DND-41 (cell line): ENCODE measurements around the gene CD80.
"Not testable (repeated sequence)": the region's sequence is repeated elsewhere in the genome, so short reads cannot be mapped to it uniquely, and the experiment has no call there.

ENCODE experiments used
- ATAC-seq: fragments of 200-7000 bp; cut with Tn5 transposase; 3 replicates; pipeline ENCODE4 v1.9.1; 2021; ENCODE audit warnings: low read depth; ENCODE audit not compliant: insufficient read depth
- DNase-seq: peaks from one replicate; pipeline ENCODE4 v3.0.0-alpha.2; 2020
- H2AFZ ChIP-seq: 2 replicates; pipeline ENCODE4 v1.6.0; 2012; ENCODE audit warnings: low read depth, low read length
- H3K27ac ChIP-seq: 2 replicates; pipeline ENCODE4 v1.5.1; 2012; ENCODE audit warnings: low read length, inconsistent platforms
- H3K27me3 ChIP-seq: fragments of 200-600 bp; sonication (generic); 2 replicates; pipeline ENCODE4 v1.6.0; 2012; ENCODE audit warnings: low read length, mild to moderate bottlenecking, inconsistent platforms; ENCODE audit not compliant: insufficient read depth, poor library complexity
- H3K36me3 ChIP-seq: 2 replicates; pipeline ENCODE4 v1.5.1; 2012; ENCODE audit warnings: low read length, inconsistent platforms; ENCODE audit not compliant: insufficient read depth
- H3K4me1 ChIP-seq: 2 replicates; pipeline ENCODE4 v1.5.1; 2012; ENCODE audit warnings: mild to moderate bottlenecking, low read length; ENCODE audit not compliant: insufficient read depth
- H3K4me2 ChIP-seq: 2 replicates; pipeline ENCODE4 v1.6.0; 2012; ENCODE audit warnings: mild to moderate bottlenecking, moderate library complexity, low read length, inconsistent platforms; ENCODE audit not compliant: insufficient read depth
- H3K4me3 ChIP-seq, 2 experiments: fragments of 200-600 bp in 1 of 2; shearing (Covaris generic) in 1 of 2; 2 replicates each; pipeline ENCODE4 v1.5.1; 2012 to 2016; ENCODE audit warnings: inconsistent platforms in 2 of 2, low read length in 2 of 2, mild to moderate bottlenecking in 2 of 2, low read depth in 1 of 2, moderate library complexity in 1 of 2
- H3K79me2 ChIP-seq: 2 replicates; pipeline ENCODE4 v1.6.0; 2012; ENCODE audit warnings: low read length, inconsistent platforms; ENCODE audit not compliant: insufficient read depth
- H3K9ac ChIP-seq: 2 replicates; pipeline ENCODE4 v1.6.0; 2012; ENCODE audit warnings: low read depth, mild to moderate bottlenecking, inconsistent platforms, low read length, moderate library complexity
- H3K9me3 ChIP-seq: 2 replicates; pipeline ENCODE4 v1.5.1; 2012; ENCODE audit warnings: low read length, moderate library complexity, mild to moderate bottlenecking, inconsistent platforms; ENCODE audit not compliant: insufficient read depth, severe bottlenecking
- H4K20me1 ChIP-seq: 2 replicates; pipeline ENCODE4 v1.6.0; 2012; ENCODE audit warnings: low read length; ENCODE audit not compliant: insufficient read depth
- EZH2 ChIP-seq: IDR thresholded peaks from 3 replicates; pipeline ENCODE4 v1.6.1; 2012; ENCODE audit warnings: borderline replicate concordance, low read depth, mild to moderate bottlenecking, moderate library complexity, low read length, inconsistent platforms; ENCODE audit not compliant: severe bottlenecking
- TF ChIP-seq, protein P1 (sequence below): IDR thresholded peaks from 2 replicates; pipeline ENCODE4 v1.5.1; 2012; ENCODE audit warnings: borderline replicate concordance, low read length, moderate library complexity, mild to moderate bottlenecking; ENCODE audit not compliant: poor library complexity, severe bottlenecking; ENCODE audit errors: extremely low read depth

Gene CD80

DNA sequence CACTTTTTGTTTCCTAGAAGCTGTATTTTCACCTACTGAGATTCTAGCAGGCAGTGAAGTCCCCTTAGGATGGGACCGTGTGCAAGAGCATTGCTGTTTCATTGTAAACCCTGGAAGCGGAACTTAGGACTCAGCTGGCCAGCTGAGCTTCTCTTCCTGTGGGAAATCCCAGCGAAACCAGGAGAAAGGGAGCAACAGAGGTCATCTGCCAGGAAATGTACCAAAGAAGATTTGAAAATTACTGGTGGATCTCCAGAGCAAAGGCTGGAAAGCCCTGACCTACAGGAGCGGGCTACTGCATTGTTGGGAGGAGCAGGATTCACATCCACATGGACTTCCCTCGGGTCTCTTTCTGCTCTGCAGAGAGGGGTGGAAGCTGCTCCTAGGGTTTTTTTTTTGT lies 12.3 kb upstream of the CD80 start:
- Histone ChIP-seq H3K4me3 (no peak overlapping the region), H3K27ac (no peak overlapping the region), H3K4me1 (no peaks in the 10 kb centered on the region), H3K27me3 (no peaks in the 10 kb centered on the region), H3K9me3 (no peaks in the 10 kb centered on the region), H4K20me1 (no peaks in the 10 kb centered on the region), H3K36me3 (no peaks in the 10 kb centered on the region), H3K4me2 (no peak overlapping the region), H3K79me2 (no peaks in the 10 kb centered on the region), H2AFZ (no peak overlapping the region), H3K9ac (no peak overlapping the region)
- DNase-seq (no peak), ATAC-seq (no peak)
- TF ChIP-seq, protein P1, sequence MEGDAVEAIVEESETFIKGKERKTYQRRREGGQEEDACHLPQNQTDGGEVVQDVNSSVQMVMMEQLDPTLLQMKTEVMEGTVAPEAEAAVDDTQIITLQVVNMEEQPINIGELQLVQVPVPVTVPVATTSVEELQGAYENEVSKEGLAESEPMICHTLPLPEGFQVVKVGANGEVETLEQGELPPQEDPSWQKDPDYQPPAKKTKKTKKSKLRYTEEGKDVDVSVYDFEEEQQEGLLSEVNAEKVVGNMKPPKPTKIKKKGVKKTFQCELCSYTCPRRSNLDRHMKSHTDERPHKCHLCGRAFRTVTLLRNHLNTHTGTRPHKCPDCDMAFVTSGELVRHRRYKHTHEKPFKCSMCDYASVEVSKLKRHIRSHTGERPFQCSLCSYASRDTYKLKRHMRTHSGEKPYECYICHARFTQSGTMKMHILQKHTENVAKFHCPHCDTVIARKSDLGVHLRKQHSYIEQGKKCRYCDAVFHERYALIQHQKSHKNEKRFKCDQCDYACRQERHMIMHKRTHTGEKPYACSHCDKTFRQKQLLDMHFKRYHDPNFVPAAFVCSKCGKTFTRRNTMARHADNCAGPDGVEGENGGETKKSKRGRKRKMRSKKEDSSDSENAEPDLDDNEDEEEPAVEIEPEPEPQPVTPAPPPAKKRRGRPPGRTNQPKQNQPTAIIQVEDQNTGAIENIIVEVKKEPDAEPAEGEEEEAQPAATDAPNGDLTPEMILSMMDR, result no peak
- TF ChIP-seq EZH2, result no peak

DNA sequence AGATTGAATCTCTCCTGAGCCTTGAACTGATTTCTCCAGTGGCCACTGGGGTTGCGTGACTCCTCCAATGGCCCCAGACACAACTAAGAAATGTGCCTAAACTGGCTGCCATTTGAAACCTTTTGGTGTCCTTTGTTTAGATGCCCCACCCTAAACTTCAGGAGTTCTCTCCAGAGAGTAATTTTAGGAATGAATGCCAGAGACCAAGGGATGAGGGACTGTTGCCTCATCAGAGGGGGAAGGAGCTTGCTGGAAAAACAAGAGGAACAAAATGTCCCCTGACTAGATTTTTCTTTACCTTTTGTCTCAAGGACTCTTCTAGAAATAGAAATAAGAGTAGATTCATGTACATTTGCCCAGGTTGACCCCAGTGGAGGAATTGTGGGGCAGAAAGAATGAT lies 11.8 kb upstream of the CD80 start:
- H3K9ac ChIP-seq, result no peak overlapping the region
- H3K4me3 ChIP-seq, result no peak overlapping the region
- H3K4me2 ChIP-seq, result no peak overlapping the region
- no peaks in the 10 kb centered on the region for H3K36me3 ChIP-seq
- no peaks in the 10 kb centered on the region for H3K4me1 ChIP-seq
- no peak for ATAC-seq
- H2AFZ ChIP-seq, result no peak overlapping the region
- no peaks in the 10 kb centered on the region for H3K27me3 ChIP-seq
- no peak for DNase-seq
- no peaks in the 10 kb centered on the region for H3K79me2 ChIP-seq
- no peak overlapping the region for H3K27ac ChIP-seq
- H3K9me3 ChIP-seq, result no peaks in the 10 kb centered on the region
- H4K20me1 ChIP-seq, result no peaks in the 10 kb centered on the region
- TF ChIP-seq, protein P1, result no peak

DNA sequence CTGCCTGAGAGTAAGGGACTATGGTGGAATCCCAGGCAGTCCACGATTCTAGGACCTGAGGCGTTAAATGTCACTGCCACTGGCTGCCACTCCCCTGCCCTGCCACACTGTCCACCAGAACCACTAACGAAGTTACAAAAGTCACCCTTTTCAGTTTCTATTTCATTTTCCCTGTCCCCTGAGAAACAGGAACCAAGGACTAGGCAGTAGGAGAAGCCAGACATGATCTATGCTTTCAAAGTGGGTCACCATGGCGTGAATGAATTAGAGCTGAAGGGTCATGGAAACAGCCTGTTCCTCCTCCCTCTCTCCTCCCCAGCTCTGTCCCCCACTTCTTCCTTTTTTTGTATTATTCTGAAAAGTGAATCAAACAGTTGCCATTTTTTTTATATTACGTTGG lies 10.8 kb upstream of the CD80 start:
- DNase-seq, result no peak
- TF ChIP-seq, protein P1, result no peak
- no peak for TF ChIP-seq EZH2
- H2AFZ ChIP-seq, result no peak overlapping the region

DNA sequence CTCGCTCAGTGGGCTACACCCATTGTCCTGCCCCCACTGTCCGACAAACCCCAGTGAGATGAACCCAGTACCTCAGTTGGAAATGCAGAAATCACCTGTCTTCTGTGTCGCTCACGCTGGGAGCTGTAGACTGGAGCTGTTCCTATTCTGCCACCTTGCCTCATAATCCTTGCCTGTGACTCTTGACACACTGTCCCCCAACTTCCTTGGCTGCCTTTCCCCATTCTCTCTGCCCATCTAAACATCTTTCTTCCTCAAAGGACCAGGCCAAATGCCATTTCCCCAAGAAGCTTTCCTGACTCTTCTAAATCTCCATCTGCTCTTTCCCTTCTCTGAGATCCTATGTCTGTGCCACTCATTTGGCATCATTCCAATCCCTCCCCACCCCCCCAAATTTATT lies 9.7 kb upstream of the CD80 start:
- Histone ChIP-seq H3K4me1 (no peaks in the 10 kb centered on the region), H3K27ac (no peak overlapping the region), H3K9ac (no peak overlapping the region), H3K4me2 (no peak overlapping the region), H4K20me1 (no peaks in the 10 kb centered on the region), H3K79me2 (no peaks in the 10 kb centered on the region), H3K27me3 (no peaks in the 10 kb centered on the region), H3K9me3 (no peaks in the 10 kb centered on the region), H3K36me3 (no peaks in the 10 kb centered on the region), H2AFZ (no peak overlapping the region), H3K4me3 (no peak overlapping the region)
- ATAC-seq (no peak), DNase-seq (no peak)
- TF ChIP-seq EZH2, result no peak
- TF ChIP-seq, protein P1, result no peak

More for the DNA sequence above, 10.8 kb upstream of the CD80 start:
- Histone ChIP-seq H3K4me2 (no peak overlapping the region), H3K9ac (no peak overlapping the region), H4K20me1 (no peaks in the 10 kb centered on the region), H3K79me2 (no peaks in the 10 kb centered on the region), H3K4me3 (no peak overlapping the region), H3K4me1 (no peaks in the 10 kb centered on the region), H3K27me3 (no peaks in the 10 kb centered on the region), H3K9me3 (no peaks in the 10 kb centered on the region), H3K27ac (no peak overlapping the region), H3K36me3 (no peaks in the 10 kb centered on the region)
- no peak for ATAC-seq

DNA sequence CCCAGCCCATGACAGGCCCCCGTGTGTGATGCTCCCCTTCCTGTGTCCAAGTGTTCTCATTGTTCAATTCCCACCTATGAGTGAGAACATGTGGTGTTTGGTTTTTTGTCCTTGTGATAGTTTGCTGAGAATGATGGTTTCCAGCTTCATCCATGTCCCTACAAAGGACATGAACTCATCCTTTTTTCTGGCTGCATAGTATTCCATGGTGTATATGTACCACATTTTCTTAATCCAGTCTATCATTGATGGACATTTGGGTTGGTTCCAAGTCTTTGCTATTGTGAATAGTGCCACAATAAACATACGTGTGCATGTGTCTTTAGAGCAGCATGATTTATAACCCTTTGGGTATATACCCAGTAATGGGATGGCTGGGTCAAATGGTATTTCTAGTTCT lies 3.9 kb upstream of the CD80 start:
- H2AFZ ChIP-seq, H3K27me3 ChIP-seq, ATAC-seq, H3K4me1 ChIP-seq, DNase-seq, H3K4me2 ChIP-seq, H3K9ac ChIP-seq, H3K4me3 ChIP-seq, H3K36me3 ChIP-seq, H4K20me1 ChIP-seq, H3K79me2 ChIP-seq, H3K9me3 ChIP-seq, H3K27ac ChIP-seq: not testable (repeated sequence)
